ENCODE results near the gene PNMA8B. TPM values are rescaled to one million over a fixed set of nuclear protein-coding genes. Genes with fewer than 3 reads are reported as not detected.
A peak's percentile ranks its signal among the peaks of the same experiment; 100 is the strongest.

The PNMA8B gene
- polyA plus RNA-seq, 1 donor from 2014 or later = 10.1 TPM

- Histone ChIP-seq H3K79me2 (replicated peaks; ENCODE audit: insufficient read depth, low read length) (no peaks in the 10 kb centered on the region), H3K4me3 (ENCODE audit: low read length) (peak overlapping the region; percentile 71), H2AFZ (ENCODE audit: low read depth, low read length) (no peak overlapping the region), H3K4me2 (ENCODE audit: low read length) (no peak overlapping the region), H4K20me1 (ENCODE audit: insufficient read depth) (no peaks in the 10 kb centered on the region), H3K9me2 (ENCODE audit: insufficient read depth, low read length) (no peaks in the 10 kb centered on the region), H3F3A (ENCODE audit: insufficient read depth, low read length, poor library complexity, severe bottlenecking) (no peaks in the 10 kb centered on the region), H3K36me3 (ENCODE audit: insufficient read depth, low read length) (no peaks in the 10 kb centered on the region), H3K27me3 (ENCODE audit: insufficient read depth, low read depth, low read length) (peaks cover 42% of the 10 kb centered on the region), H3K9ac (ENCODE audit: low read length) (peak overlapping the region; percentile 54), H3K9me3 (ENCODE audit: low read length) (peaks cover 14% of the 10 kb centered on the region), H3K27ac (ENCODE audit: low read length) (no peak overlapping the region)
- TF ChIP-seq MXI1 (conservative IDR thresholded peaks at IDR 0.05; ENCODE audit: poor library complexity, severe bottlenecking) (no peak), REST (IDR thresholded peaks at IDR 0.05; ENCODE audit: borderline replicate concordance) (no peak), POLR2AphosphoS5 (IDR thresholded peaks at IDR 0.05) (no peak), RAD21 (conservative IDR thresholded peaks at IDR 0.05) (no peak), EP300 (conservative IDR thresholded peaks at IDR 0.05; ENCODE audit: poor library complexity, severe bottlenecking) (no peak), CTCF (IDR thresholded peaks at IDR 0.05; ENCODE audit: poor library complexity, severe bottlenecking) (no peak), TAF1 (IDR thresholded peaks at IDR 0.05; ENCODE audit: low read depth) (no peak), SMC3 (conservative IDR thresholded peaks at IDR 0.05; ENCODE audit: poor library complexity) (no peak), EZH2 (IDR thresholded peaks at IDR 0.05; ENCODE audit: borderline replicate concordance, insufficient read depth, low read length, poor library complexity, severe bottlenecking) (no peak)
Observed at GRCh38 chr19:46491975-46492682, 3.5 kb downstream of the PNMA8B start.

- no peak overlapping the region for H2AFZ ChIP-seq (ENCODE audit: low read depth, low read length)
- no peaks in the 10 kb centered on the region for H3F3A ChIP-seq (ENCODE audit: insufficient read depth, low read length, poor library complexity, severe bottlenecking)
- H3K9me2 ChIP-seq (ENCODE audit: insufficient read depth, low read length) = no peaks in the 10 kb centered on the region
- no peak overlapping the region for H3K4me2 ChIP-seq (ENCODE audit: low read length)
- no peaks in the 10 kb centered on the region for H3K36me3 ChIP-seq (ENCODE audit: insufficient read depth, low read length)
- no peaks in the 10 kb centered on the region for H3K79me2 ChIP-seq (replicated peaks; ENCODE audit: insufficient read depth, low read length)
- no peak overlapping the region for H3K9ac ChIP-seq (ENCODE audit: low read length)
- no peaks in the 10 kb centered on the region for H4K20me1 ChIP-seq (ENCODE audit: insufficient read depth)
- H3K27me3 ChIP-seq (ENCODE audit: insufficient read depth, low read depth, low read length) = peaks cover 42% of the 10 kb centered on the region
- H3K4me3 ChIP-seq (ENCODE audit: low read length) = no peak overlapping the region
- TF ChIP-seq REST (IDR thresholded peaks at IDR 0.05; ENCODE audit: borderline replicate concordance) = no peak
- no peak for TF ChIP-seq RAD21 (conservative IDR thresholded peaks at IDR 0.05)
- TF ChIP-seq CTCF (IDR thresholded peaks at IDR 0.05; ENCODE audit: poor library complexity, severe bottlenecking) = no peak
- TF ChIP-seq MXI1 (conservative IDR thresholded peaks at IDR 0.05; ENCODE audit: poor library complexity, severe bottlenecking) = no peak
- no peak for TF ChIP-seq TAF1 (IDR thresholded peaks at IDR 0.05; ENCODE audit: low read depth)
- no peak for TF ChIP-seq POLR2AphosphoS5 (IDR thresholded peaks at IDR 0.05)
- no peak for TF ChIP-seq EZH2 (IDR thresholded peaks at IDR 0.05; ENCODE audit: borderline replicate concordance, insufficient read depth, low read length, poor library complexity, severe bottlenecking)
- no peak for TF ChIP-seq EP300 (conservative IDR thresholded peaks at IDR 0.05; ENCODE audit: poor library complexity, severe bottlenecking)
- TF ChIP-seq SMC3 (conservative IDR thresholded peaks at IDR 0.05; ENCODE audit: poor library complexity) = no peak
- H3K27ac ChIP-seq (ENCODE audit: low read length) = no peak overlapping the region
- peaks cover 14% of the 10 kb centered on the region for H3K9me3 ChIP-seq (ENCODE audit: low read length)
Observed at GRCh38 chr19:46490774-46491173, 4.9 kb downstream of the PNMA8B start.

Data from neural cell (in vitro differentiated cells).